PC-3 (cell line): ENCODE measurements around the gene ESYT2.

Experiments used
- EZH2 ChIP-seq: fragments of 300-600 bp; sonication (generic); IDR thresholded peaks from one replicate; pipeline ENCODE4 v1.6.1; 2017; ENCODE audit warnings: antibody characterized with exemption, mild to moderate bottlenecking, low read length; ENCODE audit not compliant: unreplicated experiment
- EZH2phosphoT487 ChIP-seq: fragments of 300-600 bp; sonication (generic); IDR thresholded peaks from 2 replicates; pipeline ENCODE4 v1.6.1; 2018; ENCODE audit warnings: mild to moderate bottlenecking, antibody characterized with exemption, low read length, borderline replicate concordance
- TF ChIP-seq, protein P1 (sequence below): fragments of 300-600 bp; sonication (generic); conservative IDR thresholded peaks from 2 replicates; pipeline ENCODE4 v1.5.1; 2017; ENCODE audit warnings: antibody characterized with exemption, low read depth, mild to moderate bottlenecking, low read length

DNA sequence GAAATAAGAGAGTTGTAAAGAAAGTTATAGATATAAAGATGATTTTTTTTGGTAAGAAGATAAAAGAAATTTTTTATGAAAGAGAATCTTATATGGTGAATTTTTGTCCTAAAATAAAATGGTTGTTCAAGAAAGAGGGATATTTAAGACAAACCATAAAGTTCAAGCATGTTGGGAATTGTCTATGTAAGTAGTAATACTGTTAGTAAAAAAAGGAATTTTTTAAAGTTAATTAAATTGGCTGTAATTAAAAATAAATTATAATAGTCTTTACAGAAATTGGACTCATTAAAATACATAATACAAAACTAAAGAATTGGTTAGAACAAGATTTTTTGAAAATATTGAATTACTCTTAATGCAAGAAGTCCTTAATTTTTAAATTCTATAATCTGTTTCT, 17.0 kb upstream of the ESYT2 start:
- TF ChIP-seq, protein P1, sequence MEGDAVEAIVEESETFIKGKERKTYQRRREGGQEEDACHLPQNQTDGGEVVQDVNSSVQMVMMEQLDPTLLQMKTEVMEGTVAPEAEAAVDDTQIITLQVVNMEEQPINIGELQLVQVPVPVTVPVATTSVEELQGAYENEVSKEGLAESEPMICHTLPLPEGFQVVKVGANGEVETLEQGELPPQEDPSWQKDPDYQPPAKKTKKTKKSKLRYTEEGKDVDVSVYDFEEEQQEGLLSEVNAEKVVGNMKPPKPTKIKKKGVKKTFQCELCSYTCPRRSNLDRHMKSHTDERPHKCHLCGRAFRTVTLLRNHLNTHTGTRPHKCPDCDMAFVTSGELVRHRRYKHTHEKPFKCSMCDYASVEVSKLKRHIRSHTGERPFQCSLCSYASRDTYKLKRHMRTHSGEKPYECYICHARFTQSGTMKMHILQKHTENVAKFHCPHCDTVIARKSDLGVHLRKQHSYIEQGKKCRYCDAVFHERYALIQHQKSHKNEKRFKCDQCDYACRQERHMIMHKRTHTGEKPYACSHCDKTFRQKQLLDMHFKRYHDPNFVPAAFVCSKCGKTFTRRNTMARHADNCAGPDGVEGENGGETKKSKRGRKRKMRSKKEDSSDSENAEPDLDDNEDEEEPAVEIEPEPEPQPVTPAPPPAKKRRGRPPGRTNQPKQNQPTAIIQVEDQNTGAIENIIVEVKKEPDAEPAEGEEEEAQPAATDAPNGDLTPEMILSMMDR: no peak
- TF ChIP-seq EZH2: no peak
- no peak for TF ChIP-seq EZH2phosphoT487
